ENCODE measurements around the gene ST3GAL6.
A peak's percentile ranks its signal among the peaks of the same experiment; 100 is the strongest.

The ST3GAL6 gene

GRCh38 chr3:98763076-98763475 is at the start of gene ST3GAL6:
Gene ST3GAL6, plus strand, starts transcription at chr3:98763340. Its CDS starts 5,101 bp downstream, at chr3:98768441.
- no peak within 1 kb of the TSS for H3K4me3 ChIP-seq (ENCODE audit: low read depth, low read length)
- peak; percentile 83 for DNase-seq (ENCODE audit: low read depth)
- no peak for TF ChIP-seq CTCF (conservative IDR thresholded peaks at IDR 0.05; ENCODE audit: low read depth, low read length)

GRCh38 chr3:98713984-98714383 is 49.2 kb upstream of the ST3GAL6 start:
- H3K4me3 ChIP-seq (ENCODE audit: low read depth, low read length): no peak overlapping the region
- DNase-seq (ENCODE audit: low read depth): no peak
- no peak for TF ChIP-seq CTCF (conservative IDR thresholded peaks at IDR 0.05; ENCODE audit: low read depth, low read length)

- TF ChIP-seq CTCF (conservative IDR thresholded peaks at IDR 0.05; ENCODE audit: low read depth, low read length): no peak
- no peak overlapping the region for H3K4me3 ChIP-seq (ENCODE audit: low read depth, low read length)
- DNase-seq (ENCODE audit: low read depth): no peak
These were observed 45.6 kb upstream of the ST3GAL6 start for GRCh38 chr3:98717584-98717983.

GRCh38 chr3:98718730-98719129 is 44.4 kb upstream of the ST3GAL6 start:
- no peak overlapping the region for H3K4me3 ChIP-seq (ENCODE audit: low read depth, low read length)
- no peak for TF ChIP-seq CTCF (conservative IDR thresholded peaks at IDR 0.05; ENCODE audit: low read depth, low read length)

GRCh38 chr3:98721776-98722175 is 41.4 kb upstream of the ST3GAL6 start:
- no peak for DNase-seq (ENCODE audit: low read depth)
- H3K4me3 ChIP-seq (ENCODE audit: low read depth, low read length): no peak overlapping the region
- no peak for TF ChIP-seq CTCF (conservative IDR thresholded peaks at IDR 0.05; ENCODE audit: low read depth, low read length)

More at GRCh38 chr3:98718730-98719129, 44.4 kb upstream of the ST3GAL6 start:
- DNase-seq (ENCODE audit: low read depth): no peak

- TF ChIP-seq CTCF (conservative IDR thresholded peaks at IDR 0.05; ENCODE audit: low read depth, low read length): no peak
- DNase-seq (ENCODE audit: low read depth): no peak
- H3K4me3 ChIP-seq (ENCODE audit: low read depth, low read length): no peak overlapping the region
These were observed 40.8 kb upstream of the ST3GAL6 start for GRCh38 chr3:98722389-98722788.

- H3K4me3 ChIP-seq (ENCODE audit: low read depth, low read length): no peak overlapping the region
- DNase-seq (ENCODE audit: low read depth): no peak
- no peak for TF ChIP-seq CTCF (conservative IDR thresholded peaks at IDR 0.05; ENCODE audit: low read depth, low read length)
These were observed 37.8 kb upstream of the ST3GAL6 start for GRCh38 chr3:98725352-98725751.

All from choroid plexus epithelial cell (primary cell).